Measurements from ENCODE around the gene CIC.

The CIC gene

GRCh38 chr19:42244347-42245220 is 24.5 kb upstream of the CIC start:
- peaks cover 0 to 22% (median 15%) of the 10 kb centered on the region in 3 donors for H3K36me3 ChIP-seq
- no peaks in the 10 kb centered on the region for H3K27me3 ChIP-seq
- H3K9me3 ChIP-seq, result no peaks in the 10 kb centered on the region
- intact Hi-C loops (cut with DNase I; ENCODE audit: low total_unique reads), result no loop called here
- peak; percentile 92 to 96 for DNase-seq
- peak overlapping the region; percentile 73 to 94 for H3K4me3 ChIP-seq
- peaks cover 3 to 65% (median 46%) of the 10 kb centered on the region in 4 donors for H3K4me1 ChIP-seq
- H3K27ac ChIP-seq, result peak overlapping the region; percentile 86 to 94
- TF ChIP-seq CTCF (IDR thresholded peaks at IDR 0.05), result peak; percentile 60 to 65

- no peaks in the 10 kb centered on the region for H3K9me3 ChIP-seq
- peaks cover 0 to 21% (median 21%) of the 10 kb centered on the region in 3 donors for H3K36me3 ChIP-seq
- no peak for TF ChIP-seq CTCF (IDR thresholded peaks at IDR 0.05)
- peaks cover 3 to 65% (median 49%) of the 10 kb centered on the region in 4 donors for H3K4me1 ChIP-seq
- H3K27ac ChIP-seq, result peak overlapping the region; percentile 86 to 94
- intact Hi-C loops (cut with DNase I; ENCODE audit: low total_unique reads), result no loop called here
- peak overlapping the region in 1 of 2 donors; percentile 94 for H3K4me3 ChIP-seq
- no peaks in the 10 kb centered on the region for H3K27me3 ChIP-seq
- DNase-seq, result peak in 1 of 2 donors; percentile 30
Observed at GRCh38 chr19:42245231-42245630, 23.8 kb upstream of the CIC start.

GRCh38 chr19:42246143-42246921 is 22.7 kb upstream of the CIC start:
- Histone ChIP-seq H3K4me3 (no peak overlapping the region), H3K9me3 (no peaks in the 10 kb centered on the region), H3K27ac (peak overlapping the region; percentile 86 to 94), H3K4me1 (peaks cover 3 to 65% (median 51%) of the 10 kb centered on the region in 4 donors), H3K27me3 (no peaks in the 10 kb centered on the region), H3K36me3 (peaks cover 0 to 23% (median 21%) of the 10 kb centered on the region in 3 donors)
- intact Hi-C loops (cut with DNase I; ENCODE audit: low total_unique reads), result loop anchor here (2.0 kb wide), 2 partner anchors 32 to 48 kb away; no protein-coding TSS in a partner anchor
- peak; percentile 84 to 91 for DNase-seq
- TF ChIP-seq CTCF (IDR thresholded peaks at IDR 0.05), result peak; percentile 71 to 76

DNA sequence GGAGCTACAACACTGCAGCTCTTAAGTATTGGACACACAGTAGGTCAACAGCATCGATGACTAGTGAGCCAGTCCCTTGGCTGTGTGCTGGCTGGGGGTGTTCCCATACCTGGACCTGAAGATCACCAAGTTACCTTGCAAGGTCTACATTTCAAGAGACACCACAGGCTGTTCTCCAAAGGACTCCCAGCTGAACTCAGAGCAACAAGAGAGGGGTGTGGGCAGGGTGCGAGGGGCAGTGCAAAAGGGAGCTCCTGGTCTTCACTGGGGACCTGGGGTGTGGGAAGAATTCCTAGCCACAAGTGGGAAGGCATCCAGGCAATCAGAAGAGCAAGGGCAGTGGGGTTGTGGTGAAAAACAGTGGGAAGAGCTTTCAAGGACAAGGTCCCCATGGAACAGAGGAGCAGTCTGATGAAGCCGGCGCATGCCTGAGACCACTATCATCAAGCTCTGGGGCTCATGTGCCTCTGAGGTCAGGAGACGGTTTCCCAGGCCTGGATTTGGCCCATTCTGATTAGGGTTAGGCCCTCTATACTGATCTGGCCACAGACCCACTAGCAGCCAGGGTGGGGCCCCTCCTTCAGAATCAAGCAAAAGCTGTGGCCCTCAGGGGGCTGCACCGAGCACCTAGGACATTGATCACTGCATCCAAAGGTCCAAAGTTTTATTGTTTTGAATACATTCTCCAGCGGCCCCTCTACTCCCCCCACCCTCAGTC is 22.0 kb upstream of the CIC start:
- peak overlapping the region; percentile 86 to 94 for H3K27ac ChIP-seq
- no peaks in the 10 kb centered on the region for H3K27me3 ChIP-seq
- H3K9me3 ChIP-seq, result no peaks in the 10 kb centered on the region
- peaks cover 3 to 69% (median 54%) of the 10 kb centered on the region in 4 donors for H3K4me1 ChIP-seq
- no peak for DNase-seq
- TF ChIP-seq CTCF (IDR thresholded peaks at IDR 0.05), result no peak
- peaks cover 0 to 23% (median 21%) of the 10 kb centered on the region in 3 donors for H3K36me3 ChIP-seq
- intact Hi-C loops (cut with DNase I; ENCODE audit: low total_unique reads), result loop anchor here (2.0 kb wide), 2 partner anchors 32 to 48 kb away; no protein-coding TSS in a partner anchor
- H3K4me3 ChIP-seq, result no peak overlapping the region

DNA sequence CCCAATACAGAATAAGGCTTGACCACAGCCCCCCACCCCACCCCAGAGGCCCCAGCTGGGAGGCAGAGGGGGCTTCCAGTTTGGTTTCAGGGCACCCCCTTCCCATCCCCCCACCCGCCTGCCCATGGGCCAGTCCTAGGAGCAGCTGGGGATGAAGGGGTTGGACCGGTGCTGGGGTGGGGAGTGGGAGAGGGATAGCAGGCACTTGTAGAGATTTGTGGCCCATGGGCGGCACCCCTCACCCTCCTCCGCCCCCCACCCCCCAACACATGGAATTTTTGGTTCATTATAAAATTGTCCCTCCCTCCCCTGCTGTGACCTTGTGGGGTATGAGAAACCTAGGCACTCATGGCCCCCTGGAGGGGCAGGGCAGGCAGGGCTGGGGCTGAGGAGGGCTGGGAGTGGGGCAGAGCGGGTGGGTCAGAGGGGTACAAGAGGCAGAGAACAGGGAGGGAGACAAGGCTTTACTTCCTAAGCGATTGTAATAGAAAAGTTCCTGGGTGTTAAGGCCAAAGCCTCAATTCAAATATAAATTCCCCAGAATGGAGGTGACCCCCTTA is 21.3 kb upstream of the CIC start:
- no peaks in the 10 kb centered on the region for H3K9me3 ChIP-seq
- peaks cover 3 to 75% (median 60%) of the 10 kb centered on the region in 4 donors for H3K4me1 ChIP-seq
- H3K36me3 ChIP-seq, result peaks cover 0 to 23% (median 21%) of the 10 kb centered on the region in 3 donors
- H3K27ac ChIP-seq, result peak overlapping the region; percentile 86 to 94
- no peak for DNase-seq
- no peak overlapping the region for H3K4me3 ChIP-seq
- no peak for TF ChIP-seq CTCF (IDR thresholded peaks at IDR 0.05)
- no peaks in the 10 kb centered on the region for H3K27me3 ChIP-seq
- intact Hi-C loops (cut with DNase I; ENCODE audit: low total_unique reads), result loop anchor here (2.0 kb wide), 2 partner anchors 31 to 47 kb away; no protein-coding TSS in a partner anchor

Measured in tibial artery (tissue), 4 donors.